ENCODE results near the gene KANSL2.

- TF ChIP-seq CTCF (conservative IDR thresholded peaks at IDR 0.05): no peak
- TF ChIP-seq EZH2 (IDR thresholded peaks at IDR 0.05; ENCODE audit: low read depth): no peak
Measured at GRCh38 chr12:48631071-48631470, 51.0 kb downstream of the KANSL2 start.
